ENCODE measurements around the gene GAB3.

GRCh38 chrX:154761977-154762536 is 11.2 kb upstream of the GAB3 start:
- TF ChIP-seq CBFB (CRISPR knock-in tag; IDR thresholded peaks at IDR 0.05; ENCODE audit: low read depth) (no peak), ESRRA (CRISPR knock-in tag; IDR thresholded peaks at IDR 0.05; ENCODE audit: borderline replicate concordance) (no peak), SP1 (CRISPR knock-in tag; conservative IDR thresholded peaks at IDR 0.05) (no peak), IRF2 (CRISPR knock-in tag; IDR thresholded peaks at IDR 0.05; ENCODE audit: borderline replicate concordance, low read depth) (no peak), CREB1 (CRISPR knock-in tag; IDR thresholded peaks at IDR 0.05) (no peak), ZNF121 (CRISPR knock-in tag; IDR thresholded peaks at IDR 0.05) (no peak), PRDM15 (CRISPR knock-in tag; IDR thresholded peaks at IDR 0.05) (no peak), KAT7 (CRISPR knock-in tag; IDR thresholded peaks at IDR 0.05; ENCODE audit: borderline replicate concordance) (no peak)
- TF ChIP-seq, protein P1, sequence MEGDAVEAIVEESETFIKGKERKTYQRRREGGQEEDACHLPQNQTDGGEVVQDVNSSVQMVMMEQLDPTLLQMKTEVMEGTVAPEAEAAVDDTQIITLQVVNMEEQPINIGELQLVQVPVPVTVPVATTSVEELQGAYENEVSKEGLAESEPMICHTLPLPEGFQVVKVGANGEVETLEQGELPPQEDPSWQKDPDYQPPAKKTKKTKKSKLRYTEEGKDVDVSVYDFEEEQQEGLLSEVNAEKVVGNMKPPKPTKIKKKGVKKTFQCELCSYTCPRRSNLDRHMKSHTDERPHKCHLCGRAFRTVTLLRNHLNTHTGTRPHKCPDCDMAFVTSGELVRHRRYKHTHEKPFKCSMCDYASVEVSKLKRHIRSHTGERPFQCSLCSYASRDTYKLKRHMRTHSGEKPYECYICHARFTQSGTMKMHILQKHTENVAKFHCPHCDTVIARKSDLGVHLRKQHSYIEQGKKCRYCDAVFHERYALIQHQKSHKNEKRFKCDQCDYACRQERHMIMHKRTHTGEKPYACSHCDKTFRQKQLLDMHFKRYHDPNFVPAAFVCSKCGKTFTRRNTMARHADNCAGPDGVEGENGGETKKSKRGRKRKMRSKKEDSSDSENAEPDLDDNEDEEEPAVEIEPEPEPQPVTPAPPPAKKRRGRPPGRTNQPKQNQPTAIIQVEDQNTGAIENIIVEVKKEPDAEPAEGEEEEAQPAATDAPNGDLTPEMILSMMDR (IDR thresholded peaks at IDR 0.05) = no peak
- TF ChIP-seq, protein P2, sequence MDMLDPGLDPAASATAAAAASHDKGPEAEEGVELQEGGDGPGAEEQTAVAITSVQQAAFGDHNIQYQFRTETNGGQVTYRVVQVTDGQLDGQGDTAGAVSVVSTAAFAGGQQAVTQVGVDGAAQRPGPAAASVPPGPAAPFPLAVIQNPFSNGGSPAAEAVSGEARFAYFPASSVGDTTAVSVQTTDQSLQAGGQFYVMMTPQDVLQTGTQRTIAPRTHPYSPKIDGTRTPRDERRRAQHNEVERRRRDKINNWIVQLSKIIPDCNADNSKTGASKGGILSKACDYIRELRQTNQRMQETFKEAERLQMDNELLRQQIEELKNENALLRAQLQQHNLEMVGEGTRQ (CRISPR knock-in tag; IDR thresholded peaks at IDR 0.05) = no peak
- TF ChIP-seq, protein P3, sequence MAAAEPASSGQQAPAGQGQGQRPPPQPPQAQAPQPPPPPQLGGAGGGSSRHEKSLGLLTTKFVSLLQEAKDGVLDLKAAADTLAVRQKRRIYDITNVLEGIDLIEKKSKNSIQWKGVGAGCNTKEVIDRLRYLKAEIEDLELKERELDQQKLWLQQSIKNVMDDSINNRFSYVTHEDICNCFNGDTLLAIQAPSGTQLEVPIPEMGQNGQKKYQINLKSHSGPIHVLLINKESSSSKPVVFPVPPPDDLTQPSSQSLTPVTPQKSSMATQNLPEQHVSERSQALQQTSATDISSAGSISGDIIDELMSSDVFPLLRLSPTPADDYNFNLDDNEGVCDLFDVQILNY (CRISPR knock-in tag; IDR thresholded peaks at IDR 0.05) = no peak
- TF ChIP-seq, protein P4, sequence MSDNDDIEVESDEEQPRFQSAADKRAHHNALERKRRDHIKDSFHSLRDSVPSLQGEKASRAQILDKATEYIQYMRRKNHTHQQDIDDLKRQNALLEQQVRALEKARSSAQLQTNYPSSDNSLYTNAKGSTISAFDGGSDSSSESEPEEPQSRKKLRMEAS (CRISPR knock-in tag; IDR thresholded peaks at IDR 0.05) = no peak

All from WTC11 (cell line).